Femur (tissue), 1 donor: ENCODE data around the gene EYS.

ENCODE experiments used
- DNase-seq: peaks from one replicate; pipeline ENCODE4 v3.0.0-alpha.2; 2017

EYS gene

DNA sequence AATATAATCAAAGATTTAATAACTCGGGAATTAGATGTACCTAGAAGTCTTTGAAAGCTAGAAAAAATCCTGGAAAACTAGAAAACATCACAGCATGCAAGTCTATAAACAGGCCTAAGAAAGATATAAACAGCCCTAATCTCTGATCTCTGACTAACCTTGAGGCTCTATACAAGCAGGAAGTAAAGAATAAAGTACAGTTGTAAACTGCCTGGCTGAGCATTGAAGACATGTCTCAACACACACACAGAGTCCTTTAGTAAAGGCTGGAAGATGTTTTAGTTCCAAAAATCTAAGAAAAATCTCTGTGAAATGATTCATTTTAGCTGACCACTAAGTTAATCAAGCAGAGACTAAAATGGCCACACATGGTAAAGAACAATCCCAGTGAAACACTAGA lies 774.5 kb downstream of the EYS start:
- no peak for DNase-seq

DNA sequence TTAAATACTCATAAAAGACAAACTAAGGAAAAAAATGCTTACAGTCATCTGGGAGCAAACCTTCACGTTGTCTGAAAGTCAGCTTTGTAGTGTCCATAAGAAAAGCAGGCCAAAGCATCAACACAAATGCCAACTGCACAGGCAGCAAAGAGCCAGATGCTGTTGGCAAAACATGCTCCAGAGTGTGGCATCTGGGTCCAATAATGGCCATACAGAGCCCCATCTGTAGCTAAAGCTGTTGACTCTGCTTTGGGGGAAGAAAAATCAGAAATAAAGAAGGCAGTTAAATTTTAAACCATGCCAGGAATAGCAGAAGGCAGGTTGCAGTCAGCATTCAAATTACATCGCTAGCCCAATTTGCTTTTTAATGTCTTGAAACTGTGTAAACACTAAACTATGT lies 776.3 kb downstream of the EYS start:
- DNase-seq: no peak

DNA sequence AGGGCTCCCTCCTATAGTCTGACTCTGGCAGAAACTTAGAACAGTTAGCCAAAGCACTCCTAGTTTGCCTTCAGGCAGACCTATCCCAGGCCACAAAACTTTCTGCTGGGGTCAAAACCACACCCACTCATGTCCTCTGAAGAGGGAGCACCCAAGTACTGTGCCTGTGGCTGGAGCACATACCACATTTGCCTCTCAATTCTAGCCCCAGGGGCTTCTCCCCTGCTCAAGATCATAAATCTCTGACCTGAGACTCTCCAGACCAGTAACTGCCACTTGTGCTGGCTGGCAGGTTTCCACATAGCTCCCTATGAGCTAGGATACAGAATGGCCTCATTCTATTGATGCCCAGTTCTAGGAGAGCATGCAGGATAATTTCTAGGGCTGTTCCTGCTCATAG lies 781.0 kb downstream of the EYS start:
- no peak for DNase-seq

DNA sequence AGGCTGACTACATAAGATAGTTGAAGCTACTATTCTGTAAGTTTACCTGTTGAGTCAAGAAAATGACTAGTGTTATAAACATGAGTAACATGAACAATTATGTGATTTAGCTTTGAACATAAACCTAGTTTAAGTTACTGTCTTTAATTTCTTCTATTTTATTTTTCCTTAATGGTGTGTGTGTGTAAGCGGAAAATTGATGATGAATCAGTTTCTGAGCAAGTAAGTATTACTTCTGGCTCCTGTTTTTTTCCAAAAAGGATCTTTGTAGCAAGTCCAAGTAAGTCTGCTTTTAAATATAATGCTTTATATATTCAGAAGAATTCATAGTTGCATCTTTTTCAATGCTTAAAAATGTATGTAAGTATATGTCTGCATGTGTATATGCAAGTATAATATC lies 786.8 kb downstream of the EYS start:
- DNase-seq: no peak

DNA sequence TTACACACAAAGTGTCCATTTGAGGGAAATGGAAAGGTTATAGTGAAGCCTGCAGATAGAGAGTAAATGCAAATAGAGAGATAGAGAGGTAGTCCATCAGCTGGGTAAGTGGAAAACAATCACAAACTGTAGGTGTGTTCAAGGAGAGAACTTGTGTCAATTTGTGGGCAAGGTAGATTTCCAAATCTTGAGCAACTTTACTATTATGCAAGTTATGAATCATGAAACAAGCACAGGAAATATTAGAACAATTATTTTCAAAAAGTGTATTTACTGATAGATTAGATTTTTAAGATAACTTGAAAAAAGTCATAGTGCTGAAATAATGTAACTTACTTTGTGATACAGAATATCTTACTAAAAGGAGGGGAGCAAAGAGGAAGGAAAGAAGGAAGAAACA lies 792.9 kb downstream of the EYS start:
- DNase-seq: no peak

DNA sequence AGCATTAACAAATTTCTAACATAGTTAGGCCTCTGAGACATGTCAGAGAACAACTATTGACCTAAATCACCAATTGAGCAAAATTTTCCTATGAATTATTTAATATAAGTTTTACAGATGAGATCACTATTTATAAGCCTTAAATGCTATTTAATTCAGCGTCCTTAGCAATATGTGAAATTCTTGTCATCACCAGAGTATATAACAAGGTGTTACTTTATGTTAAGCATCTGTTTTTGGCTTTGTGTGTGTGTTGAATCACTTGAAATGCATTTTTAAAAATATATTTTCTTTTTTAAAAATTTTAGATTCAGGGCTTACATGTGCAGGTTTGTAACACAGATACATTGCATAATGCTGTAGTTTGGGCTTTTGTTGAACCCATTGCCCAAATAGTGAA lies 794.1 kb downstream of the EYS start:
- DNase-seq: no peak

DNA sequence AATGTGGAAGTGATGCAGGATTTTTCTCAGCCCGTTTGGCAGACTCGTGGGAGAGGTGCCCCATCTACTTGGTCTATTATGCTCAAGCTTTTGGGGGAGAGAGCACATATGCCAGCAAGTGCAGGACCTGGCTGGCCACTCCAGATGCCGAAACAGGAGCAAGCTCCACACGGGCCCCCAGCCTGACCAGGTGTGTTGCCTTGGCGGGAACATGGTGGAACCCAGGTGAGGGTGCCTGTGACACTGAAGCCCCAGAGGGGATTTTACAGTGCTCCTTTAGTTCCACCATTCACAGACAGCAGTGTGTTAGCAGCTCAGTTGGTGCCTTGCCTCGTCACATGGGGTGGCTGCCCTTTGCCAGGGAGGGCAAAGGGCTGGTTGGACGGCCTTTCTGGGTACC lies 798.9 kb downstream of the EYS start:
- no peak for DNase-seq

DNA sequence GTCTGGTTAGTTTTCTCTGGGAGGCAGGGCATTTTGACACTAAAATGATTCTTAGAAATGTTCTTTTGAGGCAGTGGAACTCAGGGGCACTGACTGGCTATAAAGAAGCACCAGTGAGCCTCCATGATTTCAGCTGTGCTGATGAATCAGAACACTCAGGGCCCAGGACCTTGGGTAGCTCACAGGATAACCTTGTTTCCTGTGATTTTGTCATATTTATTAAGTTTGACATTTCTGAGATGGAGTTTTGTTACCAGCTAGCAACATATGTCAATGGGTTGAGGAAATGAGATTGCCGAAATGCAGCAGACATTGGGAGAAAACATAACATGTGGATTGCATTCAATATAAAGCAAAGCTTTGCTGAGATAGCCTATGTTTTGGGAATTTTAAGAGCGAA lies 802.4 kb downstream of the EYS start:
- no peak for DNase-seq

DNA sequence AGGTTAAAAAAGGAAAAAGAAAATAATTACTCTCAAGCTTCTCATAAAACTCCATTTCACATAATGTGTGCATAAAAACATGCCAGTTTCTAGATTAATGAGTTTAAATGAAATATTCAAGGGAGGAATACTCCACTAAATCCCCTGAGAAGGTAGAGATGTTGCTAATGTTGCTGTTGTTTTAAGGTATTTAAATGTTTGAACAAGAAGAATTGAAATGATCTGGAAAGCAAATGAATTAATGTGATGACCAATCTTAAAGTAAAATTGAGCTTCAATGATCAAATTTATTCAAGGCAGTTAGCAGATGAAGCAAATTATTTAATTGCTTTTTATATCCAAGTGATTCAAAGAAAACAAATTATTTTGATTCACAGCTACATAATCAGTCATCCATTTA lies 804.4 kb downstream of the EYS start:
- DNase-seq: no peak

DNA sequence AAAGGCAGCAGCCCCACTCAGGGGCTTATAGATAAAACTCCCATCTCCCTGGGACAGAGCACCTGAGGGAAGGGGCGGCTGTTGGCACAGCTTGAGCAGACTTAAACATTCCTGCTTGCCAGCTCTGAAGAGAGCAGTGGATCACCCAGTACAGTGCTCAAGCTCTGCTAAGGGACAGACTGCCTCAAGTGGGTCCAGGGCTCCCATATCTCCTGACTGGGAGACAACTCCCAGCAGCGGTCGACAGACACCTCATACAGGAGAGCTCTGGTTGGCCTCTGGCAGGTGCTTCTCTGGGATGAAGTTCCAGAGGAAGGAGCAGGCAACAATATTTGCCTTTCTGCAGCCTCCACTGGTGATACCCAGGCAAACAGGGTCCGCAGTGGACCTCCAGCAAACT lies 810.1 kb downstream of the EYS start:
- no peak for DNase-seq

DNA sequence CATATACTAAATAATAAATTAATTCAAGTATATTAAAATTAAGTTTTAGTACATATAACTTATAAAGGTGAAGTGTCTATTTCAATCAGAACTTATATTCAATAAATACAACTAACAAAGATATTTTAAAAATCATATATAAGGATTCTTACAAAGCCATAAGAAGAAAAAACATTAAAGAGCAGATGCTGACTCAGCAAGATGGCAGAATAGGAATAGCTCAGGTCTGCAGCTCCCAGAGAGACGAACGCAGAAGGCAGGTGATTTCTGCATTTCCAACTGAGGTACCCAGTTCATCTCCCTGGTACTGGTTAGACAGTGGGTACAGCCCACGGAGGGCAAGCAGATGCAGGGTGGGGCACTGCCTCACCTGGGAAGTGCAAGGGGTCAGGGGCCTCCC lies 811.1 kb downstream of the EYS start:
- no peak for DNase-seq

DNA sequence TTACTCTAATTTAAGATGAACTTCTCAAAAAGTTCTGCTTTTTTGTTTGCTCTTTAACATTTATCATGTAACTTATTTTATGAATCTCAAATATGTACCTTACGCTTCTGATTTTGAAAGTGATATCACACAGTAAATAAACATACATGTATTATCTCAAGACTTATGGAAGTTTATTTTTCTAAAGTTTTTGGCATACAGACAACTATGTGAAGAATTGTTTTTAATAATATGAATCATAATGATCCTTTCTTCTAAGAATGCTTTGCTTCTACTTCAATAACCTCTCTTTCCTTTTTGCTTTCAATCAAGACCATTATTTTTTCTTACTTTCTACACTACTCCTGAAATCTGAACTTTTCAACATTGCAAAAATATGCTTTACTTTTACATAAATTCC lies 816.4 kb downstream of the EYS start:
- DNase-seq: no peak

DNA sequence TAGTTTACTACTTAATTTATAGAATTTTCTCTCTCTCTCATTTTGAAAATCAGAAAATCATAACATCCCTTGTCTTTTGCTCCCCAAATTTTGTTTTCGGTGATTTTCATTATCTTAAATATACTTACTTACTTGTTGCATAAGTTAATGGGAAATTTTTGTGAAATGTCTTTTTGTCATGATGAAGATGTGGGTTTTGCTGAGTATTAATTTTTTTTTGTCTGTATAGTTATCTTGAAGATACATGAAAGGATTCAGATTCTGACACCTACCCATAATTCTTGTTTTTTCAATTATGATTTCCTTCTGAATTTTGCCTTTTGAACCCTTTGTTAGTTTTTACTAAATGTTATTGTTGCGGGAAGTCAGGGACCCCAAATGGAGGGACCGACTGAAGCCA lies 817.9 kb downstream of the EYS start:
- DNase-seq: no peak

DNA sequence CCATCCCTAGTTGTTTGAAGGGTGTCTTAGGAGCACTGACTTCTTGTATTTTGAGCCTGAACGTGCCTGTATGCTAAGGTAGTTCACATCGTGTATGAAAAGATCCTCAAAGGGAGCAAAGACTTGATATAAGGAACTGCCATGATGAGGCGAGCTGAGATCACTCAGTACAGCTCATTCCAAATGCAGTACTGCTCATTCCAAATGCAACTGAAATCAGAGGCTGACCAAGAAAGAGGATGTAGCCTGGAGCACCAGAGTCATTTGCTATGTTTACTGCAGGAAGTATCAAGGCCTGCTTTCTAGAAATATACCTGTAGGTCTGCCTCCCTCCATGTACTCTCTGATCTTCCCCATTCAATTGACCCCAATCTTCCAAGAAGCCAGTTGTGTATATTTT lies 832.2 kb downstream of the EYS start:
- no peak for DNase-seq

DNA sequence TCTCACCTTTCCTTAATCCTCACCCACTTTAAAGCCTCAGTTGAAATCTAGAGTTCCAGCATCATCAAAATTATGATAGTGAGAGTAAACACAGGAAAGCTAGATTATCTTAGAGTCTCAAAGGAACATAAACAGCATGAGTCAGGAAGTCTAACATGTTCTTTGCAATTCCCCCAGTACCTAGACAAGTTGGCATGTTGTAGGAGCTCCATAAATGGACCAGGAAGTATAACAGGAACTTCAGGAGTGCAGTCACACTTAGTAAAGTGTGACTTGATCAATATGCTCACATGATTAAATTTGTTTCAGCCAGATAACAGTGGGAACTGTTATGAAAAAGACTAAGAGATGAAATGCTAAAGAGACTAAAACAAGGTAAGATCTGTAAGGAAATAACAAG lies 834.4 kb downstream of the EYS start:
- no peak for DNase-seq

DNA sequence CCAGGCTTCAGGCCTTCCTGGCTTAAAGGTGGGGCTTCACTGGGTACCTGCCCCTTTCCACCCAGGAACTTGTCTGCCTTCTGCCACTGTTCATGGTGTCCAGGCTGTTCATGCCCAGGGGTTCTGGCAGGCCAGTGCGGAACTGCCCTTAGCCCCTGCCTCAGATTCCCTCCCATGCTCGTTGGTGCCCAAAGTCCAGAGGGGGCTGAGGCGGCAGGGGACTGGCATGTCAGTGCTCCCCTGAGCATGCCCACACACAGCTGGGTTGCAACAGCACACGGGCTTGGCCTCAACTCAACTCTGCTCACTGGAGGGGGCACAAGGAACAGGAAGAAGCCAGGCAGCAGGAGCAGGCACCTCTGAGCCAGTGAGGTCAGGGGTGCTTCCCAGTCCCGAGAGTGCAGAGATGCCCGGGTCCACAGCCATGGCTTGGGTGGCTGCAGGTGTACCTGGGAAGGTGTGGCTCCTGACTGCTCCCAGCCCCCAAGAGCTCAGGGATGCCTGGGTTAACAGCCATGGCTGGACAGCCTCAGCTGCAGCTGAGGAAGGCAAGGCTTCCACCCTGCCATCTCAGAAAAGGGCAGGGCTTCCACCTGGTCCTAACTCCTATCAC lies 845.9 kb downstream of the EYS start:
- DNase-seq: no peak

DNA sequence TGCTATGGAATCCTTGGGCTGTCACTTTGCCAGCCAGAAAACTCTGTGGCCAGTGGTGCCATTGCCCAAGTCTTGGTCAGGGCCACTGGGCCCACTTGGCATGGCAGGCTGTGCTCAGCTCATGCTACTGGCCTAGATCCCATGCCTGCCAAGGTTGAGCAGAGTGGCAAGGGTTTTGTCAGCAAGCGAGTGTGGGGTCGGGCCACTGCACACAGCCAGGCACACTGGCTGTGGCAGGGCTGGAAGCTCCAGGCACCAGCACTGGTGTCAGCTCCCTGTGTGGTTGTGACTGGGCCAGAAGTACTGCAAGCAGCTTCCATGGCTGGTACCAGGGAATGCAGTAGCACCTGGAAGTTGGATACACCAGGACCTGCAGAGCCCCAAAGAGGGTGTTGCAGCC lies 846.8 kb downstream of the EYS start:
- DNase-seq: no peak

DNA sequence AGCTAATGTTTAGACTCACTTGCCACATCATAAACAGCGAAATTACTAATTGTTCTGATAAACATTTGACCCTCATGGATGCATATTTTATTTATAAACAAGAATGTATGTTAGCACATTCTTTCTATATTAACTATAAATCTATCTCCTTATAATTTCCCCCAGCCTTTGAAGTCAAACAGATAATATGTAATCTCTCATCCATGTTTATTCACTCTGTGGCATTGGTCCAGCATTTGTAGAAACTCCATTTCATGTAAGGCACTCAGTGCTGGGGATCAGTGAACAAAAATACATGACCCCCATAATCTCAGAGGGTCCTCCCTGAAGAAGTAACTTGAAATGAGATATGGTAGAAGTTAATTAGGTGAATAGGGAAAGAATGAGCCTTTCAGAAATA lies 856.9 kb downstream of the EYS start:
- DNase-seq: no peak

DNA sequence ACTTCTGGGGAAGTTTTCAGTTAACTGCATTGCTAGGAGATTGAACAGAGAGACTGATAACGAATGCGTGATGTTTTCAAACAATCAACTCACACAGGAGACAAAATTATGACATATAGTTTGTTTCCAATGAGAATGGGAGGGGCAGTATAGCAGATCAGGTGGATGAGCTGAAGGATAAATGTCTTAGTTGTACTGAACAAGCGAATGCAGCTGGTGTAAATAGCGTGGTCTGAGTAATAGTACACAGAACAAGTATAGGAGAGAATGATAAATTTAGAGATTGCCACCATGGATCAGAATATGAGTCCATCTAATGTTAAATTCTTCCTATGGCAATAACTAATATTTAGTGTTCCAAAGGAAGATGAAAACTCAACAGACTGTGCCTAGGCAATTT lies 858.6 kb downstream of the EYS start:
- no peak for DNase-seq

DNA sequence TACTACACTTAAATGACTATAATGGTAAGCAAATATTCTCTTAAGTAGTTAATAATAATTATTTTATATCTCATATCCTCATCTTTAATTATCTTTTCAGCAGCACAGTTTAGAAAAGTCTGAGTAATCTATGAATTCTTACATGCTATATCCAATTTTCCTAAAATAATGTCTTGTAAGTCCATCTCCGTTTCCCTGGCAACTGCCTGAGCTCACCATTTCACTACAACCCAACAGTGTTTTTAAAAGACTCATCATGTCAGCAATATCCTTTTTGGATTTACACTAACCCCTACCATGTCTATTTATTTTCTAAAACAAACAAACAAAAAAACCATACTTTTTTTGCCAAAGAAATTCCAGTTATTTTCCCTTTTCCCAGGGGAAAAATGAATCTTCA lies 859.6 kb downstream of the EYS start:
- no peak for DNase-seq

DNA sequence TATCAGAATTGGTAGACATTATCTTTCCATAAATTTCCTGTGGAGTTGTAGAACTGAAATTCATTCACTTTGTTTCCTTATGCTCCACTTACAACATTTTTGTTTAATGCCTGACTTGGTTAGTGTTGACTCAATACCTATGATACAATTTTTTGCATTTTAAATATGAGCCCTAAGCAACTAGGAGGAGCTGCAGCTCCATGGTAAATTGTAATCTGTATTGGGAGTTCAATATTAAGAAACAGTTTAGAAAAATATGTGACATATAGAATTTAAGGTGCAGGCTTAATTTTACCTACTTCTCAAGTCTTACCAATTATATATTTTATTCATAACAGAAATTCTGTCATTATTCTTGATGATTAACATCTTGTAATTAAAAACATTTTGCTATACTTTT lies 868.3 kb downstream of the EYS start:
- DNase-seq: no peak

DNA sequence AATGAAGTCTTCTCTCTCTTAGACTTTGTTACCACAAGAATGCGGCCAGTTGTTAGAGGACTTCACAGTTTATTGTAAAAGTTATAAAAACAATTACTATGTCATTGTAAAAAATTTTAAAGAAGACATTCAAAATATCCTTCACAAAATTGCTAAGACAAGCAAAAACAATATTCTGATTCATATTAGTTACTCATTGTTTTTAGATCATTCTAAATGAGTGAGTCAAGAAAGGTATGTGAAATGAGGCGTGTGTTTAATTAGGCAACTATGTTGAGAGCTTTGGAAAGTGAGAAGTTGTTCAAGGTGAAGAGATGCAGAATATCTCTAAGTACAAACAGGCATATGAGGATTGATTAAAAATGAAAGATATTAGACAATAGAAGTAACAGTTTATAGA lies 875.3 kb downstream of the EYS start:
- DNase-seq: no peak

DNA sequence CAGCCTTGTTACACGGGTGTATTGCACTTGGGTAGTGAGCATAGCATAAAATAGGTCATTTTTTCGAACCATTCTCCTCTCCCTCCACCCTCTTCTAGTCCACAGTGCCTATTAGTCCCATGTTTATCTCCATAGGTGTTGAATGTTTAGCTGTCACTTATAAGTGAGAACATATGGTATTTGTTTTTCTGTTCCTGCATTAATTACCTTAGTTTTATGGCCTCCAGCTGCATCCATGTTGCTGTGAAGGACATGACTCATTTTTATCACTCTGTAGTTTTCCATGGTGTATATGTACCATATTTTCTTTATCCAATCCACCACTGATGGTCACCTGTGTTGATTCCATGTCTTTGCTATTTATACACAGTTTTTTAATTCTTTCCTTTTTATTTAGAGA lies 889.5 kb downstream of the EYS start:
- no peak for DNase-seq

DNA sequence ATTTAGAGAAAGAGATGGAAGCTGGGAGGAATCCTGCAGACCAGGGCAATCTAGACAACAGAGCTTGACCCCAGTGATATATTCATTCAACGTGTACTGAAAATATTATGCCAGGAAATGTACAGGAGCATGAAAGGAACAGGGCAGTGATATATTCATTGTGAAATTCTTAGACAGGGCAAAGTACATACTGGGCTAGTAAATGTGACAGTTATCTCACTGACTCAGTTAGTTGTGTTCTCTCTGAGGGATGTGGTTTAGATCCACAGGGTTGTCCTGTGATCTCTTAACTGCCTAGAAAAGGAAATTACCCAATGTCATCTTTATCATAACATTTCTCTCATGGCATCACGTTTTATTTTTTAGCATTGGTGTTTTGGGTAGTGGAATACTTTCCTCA lies 891.3 kb downstream of the EYS start:
- no peak for DNase-seq

DNA sequence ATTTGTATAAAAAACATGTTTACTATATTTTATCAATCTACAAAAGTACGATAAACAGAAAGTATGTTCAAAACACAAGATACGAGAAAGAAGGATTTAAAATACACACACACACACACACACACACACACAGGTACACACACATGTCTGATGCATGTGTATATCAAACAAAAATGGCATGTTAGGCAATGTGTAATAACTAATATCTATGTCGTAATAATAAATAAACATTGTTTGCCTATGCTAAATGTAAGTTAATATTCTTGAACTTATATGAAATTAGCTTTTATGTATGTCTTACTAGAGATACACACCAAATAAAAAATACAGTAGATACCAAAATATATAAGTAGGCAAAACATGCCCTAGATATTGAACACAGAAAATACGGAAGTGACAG lies 894.9 kb downstream of the EYS start:
- DNase-seq: no peak

DNA sequence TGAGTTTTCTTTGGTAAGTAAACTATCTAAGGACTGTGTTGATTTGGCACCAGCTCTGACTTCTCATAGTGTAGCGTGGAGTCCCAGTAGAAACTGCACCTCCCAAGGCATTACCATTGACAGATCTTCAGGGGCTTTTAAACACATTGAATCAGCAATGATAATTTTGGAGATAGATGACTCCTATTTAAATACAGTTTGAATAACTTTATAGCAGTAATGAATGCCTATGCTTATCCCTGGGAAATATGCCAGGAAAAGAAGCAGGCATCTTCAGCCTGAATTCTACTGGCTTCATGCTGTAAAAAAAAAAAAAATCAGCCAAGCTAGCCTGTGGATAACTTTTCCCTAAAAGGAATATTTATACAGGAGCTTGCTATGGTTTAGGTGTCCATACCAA lies 895.9 kb downstream of the EYS start:
- no peak for DNase-seq
